OCI-LY3 (cell line): ENCODE data around the gene THOP1.

ENCODE experiments used
- H2AFZ ChIP-seq: fragments of 200-600, 300-600 bp; shearing (Covaris generic); 2 replicates; pipeline ENCODE4 v1.6.0; 2014; ENCODE audit warnings: antibody characterized with exemption, low read depth, low read length
- H3K27ac ChIP-seq: fragments of 200-600, 300-600 bp; sonication (generic); 2 replicates; pipeline ENCODE4 v1.5.1; 2014; ENCODE audit warnings: mild to moderate bottlenecking, low read length, moderate library complexity, mixed read lengths
- H3K27me3 ChIP-seq: fragments of 200-600, 300-600 bp; sonication (generic); 2 replicates; pipeline ENCODE4 v1.6.1; 2014; ENCODE audit warnings: low read depth, low read length, mixed read lengths
- H3K36me3 ChIP-seq: fragments of 200-600, 300-600 bp; sonication (generic); replicated peaks from 2 replicates; pipeline ENCODE3; 2014; ENCODE audit warnings: low read depth, low read length, mixed read lengths
- H3K4me1 ChIP-seq: fragments of 300-600, 200-600 bp; sonication (generic); 2 replicates; pipeline ENCODE4 v1.6.1; 2014; ENCODE audit warnings: low read length, mixed read lengths
- H3K4me2 ChIP-seq: fragments of 200-600, 300-600 bp; sonication (generic); 2 replicates; pipeline ENCODE4 v1.6.1; 2014; ENCODE audit warnings: low read length, mixed read lengths
- H3K4me3 ChIP-seq: fragments of 300-600, 200-600 bp; sonication (generic); 2 replicates; pipeline ENCODE4 v1.5.1; 2014; ENCODE audit warnings: antibody characterized with exemption, mild to moderate bottlenecking, low read length, moderate library complexity
- H3K79me2 ChIP-seq: fragments of 300-600, 200-600 bp; shearing (Covaris generic); 2 replicates; pipeline ENCODE4 v1.6.1; 2014; ENCODE audit warnings: mild to moderate bottlenecking, low read length, mixed read lengths
- H3K9ac ChIP-seq: fragments of 300-600, 200-600 bp; shearing (Covaris generic); 2 replicates; pipeline ENCODE4 v1.6.0; 2014; ENCODE audit warnings: mild to moderate bottlenecking, low read length, moderate library complexity
- H3K9me3 ChIP-seq: fragments of 200-600, 300-600 bp; shearing (Covaris generic); 2 replicates; pipeline ENCODE4 v1.6.1; 2014; ENCODE audit warnings: low read length, mixed read lengths; ENCODE audit not compliant: insufficient read depth
- H4K20me1 ChIP-seq: fragments of 200-600, 300-600 bp; sonication (generic); 2 replicates; pipeline ENCODE4 v1.6.1; 2016; ENCODE audit warnings: low read length, mixed read lengths; ENCODE audit not compliant: insufficient read depth
- CTCF ChIP-seq: fragments of 200-600, 300-600 bp; sonication (generic); IDR thresholded peaks from 2 replicates; pipeline ENCODE4 v1.5.1; 2014; ENCODE audit warnings: antibody characterized with exemption, low read length, low read depth
- EZH2phosphoT487 ChIP-seq: fragments of 200-600 bp; shearing (Covaris generic); IDR thresholded peaks from 2 replicates; pipeline ENCODE4 v1.6.1; 2018; ENCODE audit warnings: antibody characterized with exemption, mixed run types, low read depth

Gene THOP1

GRCh38 chr19:2848616-2849015, 63.3 kb downstream of the THOP1 start:
- Histone ChIP-seq H3K36me3 (peaks cover 73% of the 10 kb centered on the region), H3K79me2 (no peaks in the 10 kb centered on the region), H3K9ac (no peak overlapping the region), H2AFZ (no peak overlapping the region), H3K9me3 (peaks cover 38% of the 10 kb centered on the region), H3K4me3 (no peak overlapping the region), H3K27me3 (no peaks in the 10 kb centered on the region), H3K4me1 (no peaks in the 10 kb centered on the region), H3K27ac (no peak overlapping the region), H4K20me1 (no peaks in the 10 kb centered on the region), H3K4me2 (no peak overlapping the region)
- no peak for TF ChIP-seq EZH2phosphoT487
- no peak for TF ChIP-seq CTCF

GRCh38 chr19:2850256-2850925, 65.1 kb downstream of the THOP1 start:
- Histone ChIP-seq H3K9me3 (peaks cover 52% of the 10 kb centered on the region), H3K4me2 (no peak overlapping the region), H3K27me3 (no peaks in the 10 kb centered on the region), H3K4me1 (no peaks in the 10 kb centered on the region), H3K36me3 (peaks cover 81% of the 10 kb centered on the region), H4K20me1 (no peaks in the 10 kb centered on the region), H3K4me3 (no peak overlapping the region), H3K27ac (no peak overlapping the region), H3K79me2 (no peaks in the 10 kb centered on the region), H2AFZ (no peak overlapping the region), H3K9ac (no peak overlapping the region)
- TF ChIP-seq CTCF (no peak), EZH2phosphoT487 (no peak)

- Histone ChIP-seq H3K79me2 (no peaks in the 10 kb centered on the region), H3K27ac (no peak overlapping the region), H3K4me2 (no peak overlapping the region), H4K20me1 (no peaks in the 10 kb centered on the region), H3K9me3 (peaks cover 48% of the 10 kb centered on the region), H3K4me3 (no peak overlapping the region), H3K4me1 (peaks cover 14% of the 10 kb centered on the region), H3K27me3 (no peaks in the 10 kb centered on the region), H2AFZ (no peak overlapping the region), H3K36me3 (peaks cover 82% of the 10 kb centered on the region), H3K9ac (no peak overlapping the region)
- TF ChIP-seq EZH2phosphoT487, result no peak
Measured at GRCh38 chr19:2852598-2852997, 67.3 kb downstream of the THOP1 start.

- Histone ChIP-seq H3K4me1 (peaks cover 14% of the 10 kb centered on the region), H3K4me2 (no peak overlapping the region), H2AFZ (no peak overlapping the region), H3K4me3 (no peak overlapping the region), H3K9me3 (peaks cover 45% of the 10 kb centered on the region), H3K27me3 (no peaks in the 10 kb centered on the region), H3K9ac (no peak overlapping the region), H4K20me1 (no peaks in the 10 kb centered on the region), H3K79me2 (no peaks in the 10 kb centered on the region), H3K36me3 (peaks cover 79% of the 10 kb centered on the region), H3K27ac (no peak overlapping the region)
- no peak for TF ChIP-seq EZH2phosphoT487
- no peak for TF ChIP-seq CTCF
Measured at GRCh38 chr19:2853015-2853606, 67.8 kb downstream of the THOP1 start.
